MCF 10A (cell line): ENCODE results near the gene MED13L. TPM values are rescaled to one million over a fixed set of nuclear protein-coding genes. Genes with fewer than 3 reads are reported as not detected.
A peak's percentile ranks its signal among the peaks of the same experiment; 100 is the strongest.

Experiments used
- BruUV-seq: library from RNA; stranded (reverse); fragments of 400-500 nt; replicated peaks from 2 replicates; lab custom pipeline; 2021; lab: Mats Ljungman, UMichigan
- CTCF ChIA-PET: fragments of 300-600 bp; sonication (Branson Sonifier 250); formaldehyde crosslinking; extraction: SDS; loops from one replicate; lab custom pipeline; 2021; ENCODE audit warnings: antibody characterized with exemption, inconsistent platforms; lab: Yijun Ruan, JAX
- POLR2A ChIA-PET: fragments of 300-600, 350-650 bp; sonication (Branson Sonifier 250); formaldehyde crosslinking; extraction: SDS; loops from one replicate; lab custom pipeline; 2020; ENCODE audit warnings: antibody characterized with exemption, inconsistent platforms; lab: Yijun Ruan, JAX
- DNase-seq: peaks from one replicate; pipeline ENCODE4 v3.0.0-alpha.2; 2018; ENCODE audit not compliant: unreplicated experiment
- H3K27ac Mint-ChIP-seq: one replicate; pipeline ENCODE4 v1.8.0; 2022; ENCODE audit warnings: mild to moderate bottlenecking, low read depth, mixed read lengths; ENCODE audit not compliant: unreplicated experiment
- H3K27me3 Mint-ChIP-seq: one replicate; pipeline ENCODE4 v1.8.0; 2022; ENCODE audit warnings: mixed read lengths; ENCODE audit not compliant: insufficient read depth, unreplicated experiment
- H3K36me3 Mint-ChIP-seq: one replicate; pipeline ENCODE4 v1.8.0; 2022; ENCODE audit warnings: mild to moderate bottlenecking, moderate library complexity, mixed read lengths; ENCODE audit not compliant: insufficient read depth, unreplicated experiment
- H3K4me1 Mint-ChIP-seq: one replicate; pipeline ENCODE4 v1.8.0; 2022; ENCODE audit warnings: mixed read lengths; ENCODE audit not compliant: insufficient read depth, unreplicated experiment
- H3K4me3 Mint-ChIP-seq: one replicate; pipeline ENCODE4 v1.8.0; 2022; ENCODE audit warnings: mild to moderate bottlenecking, moderate library complexity, mixed read lengths; ENCODE audit not compliant: unreplicated experiment
- H3K9me3 Mint-ChIP-seq: one replicate; pipeline ENCODE4 v1.8.0; 2022; ENCODE audit warnings: mixed read lengths; ENCODE audit not compliant: unreplicated experiment
- CTCF ChIP-seq: fragments of 200-600 bp; IDR thresholded peaks from one replicate; pipeline ENCODE4 v1.8.0; 2022; ENCODE audit warnings: antibody characterized with exemption, mild to moderate bottlenecking; ENCODE audit not compliant: unreplicated experiment
- intact Hi-C: fragments of 100-400 bp; cut with micrococcal nuclease; formaldehyde crosslinking; loops from 2 replicates; pipeline ENCODE4 v1.14.1; 2022
- total RNA-seq: library from RNA; stranded (reverse); gene quantifications from 2 replicates; pipeline ENCODE4 v1.2.3, GENCODE V29; 2022

Gene MED13L
- total RNA-seq, 1 experiment from 2014 or later, result 91.6 TPM

- Mint-ChIP-seq H3K4me1 (no peaks in the 10 kb centered on the region), H3K27me3 (no peaks in the 10 kb centered on the region), H3K27ac (no peak overlapping the region), H3K9me3 (no peaks in the 10 kb centered on the region), H3K4me3 (no peak overlapping the region), H3K36me3 (peaks cover 47% of the 10 kb centered on the region)
- intact Hi-C loops, result loop anchor here (5.0 to 10.0 kb wide), 4 partner anchors 239 to 709 kb away; partner anchors contain the start of gene MED13L
- ChIA-PET POLR2A (interaction anchor here (0.7 to 1.1 kb wide), 2 partner anchors 132 to 284 kb away, joined by 3 read pairs; no protein-coding TSS in a partner anchor), CTCF (interaction anchor here (0.5 to 2.2 kb wide), 24 partner anchors 9 to 1964 kb away, joined by 3 to 17 read pairs (median 3); no protein-coding TSS in a partner anchor)
- peak; percentile 63 for TF ChIP-seq CTCF
- no TSS peak for BruUV-seq
- peak; percentile 56 for DNase-seq
These were observed 279.3 kb downstream of the MED13L start for GRCh38 chr12:115998119-115998633.

GRCh38 chr12:115993737-115994136 is 283.8 kb downstream of the MED13L start:
- H3K9me3 Mint-ChIP-seq, result no peaks in the 10 kb centered on the region
- CTCF ChIA-PET, result interaction anchor here (0.6 to 1.9 kb wide), 4 partner anchors 11 to 933 kb away, joined by 4 to 6 read pairs (median 4); no protein-coding TSS in a partner anchor

GRCh38 chr12:115990241-115990640 is 287.3 kb downstream of the MED13L start:
- no peak overlapping the region for H3K4me3 Mint-ChIP-seq
- BruUV-seq, result no TSS peak
- POLR2A ChIA-PET, result interaction anchor here (0.6 kb wide), 1 partner anchor 218 kb away, joined by 3 read pairs; no protein-coding TSS in a partner anchor
- no peaks in the 10 kb centered on the region for H3K9me3 Mint-ChIP-seq
- TF ChIP-seq CTCF, result no peak
- no peaks in the 10 kb centered on the region for H3K27me3 Mint-ChIP-seq
- no peaks in the 10 kb centered on the region for H3K4me1 Mint-ChIP-seq
- CTCF ChIA-PET, result interaction anchor here (0.6 to 1.2 kb wide), 3 partner anchors 702 to 769 kb away, joined by 3 to 5 read pairs (median 3); no protein-coding TSS in a partner anchor
- H3K27ac Mint-ChIP-seq, result no peak overlapping the region
- H3K36me3 Mint-ChIP-seq, result peaks cover 58% of the 10 kb centered on the region
- DNase-seq, result no peak
- intact Hi-C loops, result loop anchor here (10.0 kb wide), 1 partner anchor 615 kb away; no protein-coding TSS in a partner anchor

More at GRCh38 chr12:115993737-115994136, 283.8 kb downstream of the MED13L start:
- Mint-ChIP-seq H3K27me3 (no peaks in the 10 kb centered on the region), H3K4me1 (no peaks in the 10 kb centered on the region), H3K4me3 (no peak overlapping the region), H3K27ac (no peak overlapping the region), H3K36me3 (peaks cover 65% of the 10 kb centered on the region)
- intact Hi-C loops, result loop anchor here (10.0 kb wide), 1 partner anchor 611 kb away; no protein-coding TSS in a partner anchor
- POLR2A ChIA-PET, result interaction anchor here (0.6 to 1.6 kb wide), 2 partner anchors 9 to 15 kb away, joined by 3 read pairs; no protein-coding TSS in a partner anchor
- DNase-seq, result no peak
- no TSS peak for BruUV-seq
- no peak for TF ChIP-seq CTCF
